ENCODE results near the gene DZIP3.

- TF ChIP-seq, protein P1, sequence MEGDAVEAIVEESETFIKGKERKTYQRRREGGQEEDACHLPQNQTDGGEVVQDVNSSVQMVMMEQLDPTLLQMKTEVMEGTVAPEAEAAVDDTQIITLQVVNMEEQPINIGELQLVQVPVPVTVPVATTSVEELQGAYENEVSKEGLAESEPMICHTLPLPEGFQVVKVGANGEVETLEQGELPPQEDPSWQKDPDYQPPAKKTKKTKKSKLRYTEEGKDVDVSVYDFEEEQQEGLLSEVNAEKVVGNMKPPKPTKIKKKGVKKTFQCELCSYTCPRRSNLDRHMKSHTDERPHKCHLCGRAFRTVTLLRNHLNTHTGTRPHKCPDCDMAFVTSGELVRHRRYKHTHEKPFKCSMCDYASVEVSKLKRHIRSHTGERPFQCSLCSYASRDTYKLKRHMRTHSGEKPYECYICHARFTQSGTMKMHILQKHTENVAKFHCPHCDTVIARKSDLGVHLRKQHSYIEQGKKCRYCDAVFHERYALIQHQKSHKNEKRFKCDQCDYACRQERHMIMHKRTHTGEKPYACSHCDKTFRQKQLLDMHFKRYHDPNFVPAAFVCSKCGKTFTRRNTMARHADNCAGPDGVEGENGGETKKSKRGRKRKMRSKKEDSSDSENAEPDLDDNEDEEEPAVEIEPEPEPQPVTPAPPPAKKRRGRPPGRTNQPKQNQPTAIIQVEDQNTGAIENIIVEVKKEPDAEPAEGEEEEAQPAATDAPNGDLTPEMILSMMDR (IDR thresholded peaks at IDR 0.05), result no peak
- no peak for TF ChIP-seq POLR2A (IDR thresholded peaks at IDR 0.05)
Observed at GRCh38 chr3:108564564-108564963, 25.0 kb upstream of the DZIP3 start.
